Spleen (tissue), 11 donors: ENCODE measurements around the gene ATP9A. TPM values are rescaled to one million over a fixed set of nuclear protein-coding genes. Genes with fewer than 3 reads are reported as not detected.
"Not testable (repeated sequence)": the region's sequence is repeated elsewhere in the genome, so short reads cannot be mapped to it uniquely, and the experiment has no call there.

Experiments used
- DNase-seq: peaks from one replicate; pipeline ENCODE4 v3.0.0-alpha.2; 2020
- H3K27ac ChIP-seq, 8 donors: fragments of 200-600 bp; sonication (generic) in 7 of 8; 1 replicate in 4 of 8; 2 replicates in 4 of 8; pipeline versions ENCODE4 v1.5.0 to v1.8.0; 2016 to 2021; ENCODE audit warnings: inconsistent platforms in 4 of 8, mild to moderate bottlenecking in 4 of 8, moderate library complexity in 1 of 8
- H3K27me3 ChIP-seq, 7 donors: fragments of 200-600 bp; sonication (generic) in 6 of 7; replicated peaks in 1 of 7; 1 replicate in 4 of 7; 2 replicates in 3 of 7; pipeline versions ENCODE4 v1.5.0 to v1.8.0; 2016 to 2021; ENCODE audit warnings: inconsistent platforms in 3 of 7, mild to moderate bottlenecking in 1 of 7
- H3K36me3 ChIP-seq, 6 donors: fragments of 200-600 bp; sonication (generic) in 5 of 6; 1 replicate in 4 of 6; 2 replicates in 2 of 6; pipeline versions ENCODE4 v1.5.0 to v1.8.0; 2016 to 2021; ENCODE audit warnings: inconsistent platforms in 2 of 6
- H3K4me1 ChIP-seq, 6 donors: fragments of 200-600 bp; sonication (generic) in 5 of 6; 1 replicate in 3 of 6; 2 replicates in 3 of 6; pipeline versions ENCODE4 v1.5.0 to v1.8.0; 2016 to 2021; ENCODE audit warnings: inconsistent platforms in 3 of 6
- H3K4me3 ChIP-seq, 8 donors: fragments of 200-600 bp; sonication (generic) in 7 of 8; 1 replicate in 4 of 8; 2 replicates in 4 of 8; pipeline versions ENCODE4 v1.5.0 to v1.8.0; 2016 to 2021; ENCODE audit warnings: inconsistent platforms in 4 of 8, mild to moderate bottlenecking in 4 of 8, moderate library complexity in 2 of 8
- H3K9me3 ChIP-seq, 8 donors: fragments of 200-600 bp; sonication (generic) in 7 of 8; 1 replicate in 4 of 8; 2 replicates in 4 of 8; pipeline versions ENCODE4 v1.5.0 to v1.8.0; 2016 to 2021; ENCODE audit warnings: inconsistent platforms in 4 of 8
- POLR2A ChIP-seq, 3 donors: fragments of 450-650 bp; IDR thresholded peaks; one replicate each; pipeline ENCODE4 v1.5.1; 2017; ENCODE audit warnings: antibody characterized with exemption in 3 of 3, mild to moderate bottlenecking in 1 of 3
- POLR2AphosphoS5 ChIP-seq, 3 donors: sonication (generic); formaldehyde crosslinking; IDR thresholded peaks; one replicate each; pipeline ENCODE4 v1.5.1; 2017; ENCODE audit warnings: antibody characterized with exemption in 3 of 3
- WGBS, 5 donors: extraction: QIAGEN DNeasy Blood & Tissue Kit in 3 of 5; methylation state at CpG; one replicate each; pipeline versions ENCODE4 v1.1.5 to v1.1.7; 2013 to 2018; 5-methylcytosine and 5-hydroxymethylcytosine counted together
- intact Hi-C: fragments of 100-400 bp; cut with DNase I; formaldehyde crosslinking; loops from one replicate; pipeline ENCODE4 v1.15.0; 2023; ENCODE audit warnings: low total_unique reads
- polyA plus RNA-seq, 3 donors: library from polyadenylated mRNA; stranded (reverse); fragments of 200-250 nt; gene quantifications; one replicate each; pipeline ENCODE4 v1.2.1, GENCODE V29; 2013
- total RNA-seq, 7 donors: library from RNA; depleted of rRNA in 3 of 7; stranded (reverse); fragments of >200 nt in 3 of 7; fragmentation: NEBNext Ultra II Directional in 4 of 7; extraction: Animal tissue kit (Norgen Biotek cat#: 25700) in 4 of 7; gene quantifications; one replicate each; pipeline versions ENCODE4 v1.1.0 to v1.2.1, GENCODE V29; 2016 to 2021
- TF ChIP-seq, protein P1 (sequence below), 11 experiments: fragments of 200-600 bp in 7 of 11; fragments of 450-650 bp in 4 of 11; sonication (generic) in 4 of 11; IDR thresholded peaks in 8 of 11; conservative IDR thresholded peaks in 3 of 11; 1 replicate in 7 of 11; 2 replicates in 4 of 11; pipeline versions ENCODE4 v1.4.0 to v1.8.0; 2016 to 2021; ENCODE audit warnings: antibody characterized with exemption in 11 of 11, inconsistent platforms in 4 of 11, mild to moderate bottlenecking in 1 of 11
- donor health status: healthy with polysubstance abuse.
- donor health status: DM: no; HTN: no; CAD: no; lungs with moderate emphysema.
- donor health status: DM: no; HTN: no; CAD: no.
- donor health status: Bipolar disorder and iron deficiency.
- donor health status: healthy.
- donor health status: DM: no; HTN: no; CAD: no.
- donor health status: DM: yes; HTN: yes; CAD: no.

Gene ATP9A
- total and polyA plus RNA-seq, 10 donors: 0.37 to 11.5 (median 7.6) TPM

DNA sequence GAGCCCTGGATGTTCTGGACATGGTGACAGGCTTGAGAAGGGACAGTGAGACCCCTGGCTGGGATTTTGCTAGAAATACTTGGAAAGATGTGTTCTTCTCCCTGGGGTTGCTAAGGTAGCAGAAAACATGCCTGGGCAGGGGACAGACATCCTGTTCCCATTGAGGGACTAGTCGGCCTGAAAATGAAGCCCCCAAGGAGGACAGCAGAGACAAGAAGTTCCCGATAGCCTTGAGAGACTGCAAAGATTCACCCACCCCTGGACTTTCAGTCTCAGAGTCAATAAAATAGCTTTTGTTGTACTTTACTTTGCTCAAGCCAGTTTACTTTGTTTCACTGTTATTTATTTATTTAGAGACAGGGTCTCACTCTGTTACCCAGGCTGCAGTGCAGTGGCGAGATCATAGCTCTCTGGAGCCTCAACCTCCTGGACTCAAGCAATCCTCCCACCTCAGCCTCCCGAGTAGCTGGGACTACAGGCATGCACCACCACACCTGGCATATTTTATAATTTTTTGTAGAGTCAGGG lies 28.4 kb downstream of the ATP9A start:
- Histone ChIP-seq H3K9me3 (no peaks in the 10 kb centered on the region), H3K27me3 (no peaks in the 10 kb centered on the region), H3K36me3 (no peaks in the 10 kb centered on the region), H3K4me3 (no peak overlapping the region), H3K27ac (no peak overlapping the region), H3K4me1 (peaks cover 0 to 4% (median 0%) of the 10 kb centered on the region in 6 donors)
- no peak for DNase-seq
- TF ChIP-seq POLR2A (IDR thresholded peaks at IDR 0.05) (no peak), POLR2AphosphoS5 (IDR thresholded peaks at IDR 0.05) (no peak)
- TF ChIP-seq, protein P1, sequence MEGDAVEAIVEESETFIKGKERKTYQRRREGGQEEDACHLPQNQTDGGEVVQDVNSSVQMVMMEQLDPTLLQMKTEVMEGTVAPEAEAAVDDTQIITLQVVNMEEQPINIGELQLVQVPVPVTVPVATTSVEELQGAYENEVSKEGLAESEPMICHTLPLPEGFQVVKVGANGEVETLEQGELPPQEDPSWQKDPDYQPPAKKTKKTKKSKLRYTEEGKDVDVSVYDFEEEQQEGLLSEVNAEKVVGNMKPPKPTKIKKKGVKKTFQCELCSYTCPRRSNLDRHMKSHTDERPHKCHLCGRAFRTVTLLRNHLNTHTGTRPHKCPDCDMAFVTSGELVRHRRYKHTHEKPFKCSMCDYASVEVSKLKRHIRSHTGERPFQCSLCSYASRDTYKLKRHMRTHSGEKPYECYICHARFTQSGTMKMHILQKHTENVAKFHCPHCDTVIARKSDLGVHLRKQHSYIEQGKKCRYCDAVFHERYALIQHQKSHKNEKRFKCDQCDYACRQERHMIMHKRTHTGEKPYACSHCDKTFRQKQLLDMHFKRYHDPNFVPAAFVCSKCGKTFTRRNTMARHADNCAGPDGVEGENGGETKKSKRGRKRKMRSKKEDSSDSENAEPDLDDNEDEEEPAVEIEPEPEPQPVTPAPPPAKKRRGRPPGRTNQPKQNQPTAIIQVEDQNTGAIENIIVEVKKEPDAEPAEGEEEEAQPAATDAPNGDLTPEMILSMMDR (IDR thresholded peaks at IDR 0.05 in 8 of 11, conservative IDR thresholded peaks at IDR 0.05 in 3 of 11): no peak
- 81 to 100% (median 87%) methylated on average over 4 of the region's 4 CpGs for WGBS, 5 donors
- intact Hi-C loops: no loop called here

DNA sequence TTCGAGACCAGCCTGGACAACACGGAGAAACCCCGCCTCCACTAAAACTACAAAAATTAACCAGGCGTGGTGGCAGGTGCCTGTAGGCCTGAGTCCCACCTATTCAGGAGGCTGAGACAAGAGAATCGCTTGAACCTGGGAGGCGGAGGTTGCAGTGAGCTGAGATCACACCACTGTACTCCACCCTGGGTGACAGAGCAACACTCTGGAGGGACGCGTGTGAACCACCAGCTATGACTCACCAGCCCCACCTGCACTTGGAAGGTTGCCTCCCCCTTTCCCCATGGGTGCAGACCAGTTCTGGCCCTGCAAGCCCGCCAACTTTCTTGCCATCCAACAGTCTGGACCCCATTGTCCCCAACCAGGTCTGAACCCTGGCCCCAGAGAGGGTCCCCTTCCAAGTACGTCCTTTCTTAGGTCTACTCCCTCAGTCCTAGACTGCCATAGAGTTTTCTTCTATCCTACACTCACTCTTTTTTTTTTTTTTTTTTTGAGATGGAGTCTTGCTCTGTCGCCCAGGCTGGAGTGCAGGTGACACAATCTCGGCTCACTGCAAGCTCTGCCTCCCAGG lies 29.2 kb downstream of the ATP9A start:
- no peak for DNase-seq
- H3K4me3 ChIP-seq: no peak overlapping the region
- intact Hi-C loops: no loop called here
- H3K4me1 ChIP-seq: peaks cover 0 to 4% (median 0%) of the 10 kb centered on the region in 6 donors
- H3K27me3 ChIP-seq: no peaks in the 10 kb centered on the region
- 84 to 93% (median 87%) methylated on average over 12 of the region's 12 CpGs for WGBS, 5 donors
- no peaks in the 10 kb centered on the region for H3K9me3 ChIP-seq
- H3K36me3 ChIP-seq: no peaks in the 10 kb centered on the region
- no peak for TF ChIP-seq POLR2A (IDR thresholded peaks at IDR 0.05)
- TF ChIP-seq POLR2AphosphoS5 (IDR thresholded peaks at IDR 0.05): no peak
- TF ChIP-seq, protein P1 (IDR thresholded peaks at IDR 0.05 in 8 of 11, conservative IDR thresholded peaks at IDR 0.05 in 3 of 11): no peak
- no peak overlapping the region for H3K27ac ChIP-seq

- H3K27ac ChIP-seq, intact Hi-C loops, DNase-seq, H3K4me3 ChIP-seq, H3K36me3 ChIP-seq, H3K9me3 ChIP-seq, H3K4me1 ChIP-seq, H3K27me3 ChIP-seq: not testable (repeated sequence)
- 91 to 95% (median 92%) methylated on average over 15 of the region's 15 CpGs for WGBS, 5 donors
These were observed 29.9 kb downstream of the ATP9A start for GRCh38 chr20:51738261-51738660.

DNA sequence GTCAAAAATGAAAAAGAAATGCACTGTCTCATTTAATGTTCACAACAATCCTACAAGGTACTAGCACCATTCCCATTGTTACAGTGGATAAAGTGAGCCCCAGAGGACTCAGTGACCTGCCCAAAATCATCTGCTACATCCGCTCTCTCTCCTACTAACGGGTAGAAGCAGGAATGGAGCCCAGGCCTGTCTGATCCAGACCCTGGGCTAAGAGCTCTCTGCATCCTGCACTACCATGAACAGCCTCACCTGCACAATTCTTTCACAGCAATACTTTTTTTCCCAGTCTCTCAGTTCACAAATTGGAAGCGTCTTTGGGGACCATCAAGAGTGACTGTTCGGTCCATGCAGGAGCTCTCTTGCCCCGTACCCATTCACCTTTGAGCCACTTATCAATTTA lies 31.2 kb downstream of the ATP9A start:
- intact Hi-C loops: no loop called here
- H3K9me3 ChIP-seq: no peaks in the 10 kb centered on the region
- H3K36me3 ChIP-seq: no peaks in the 10 kb centered on the region
- H3K27me3 ChIP-seq: no peaks in the 10 kb centered on the region
- no peak overlapping the region for H3K4me3 ChIP-seq
- no peak for DNase-seq
- WGBS, 5 donors: 66 to 77% (median 75%) methylated on average over 5 of the region's 5 CpGs
- no peak overlapping the region for H3K27ac ChIP-seq
- H3K4me1 ChIP-seq: peaks cover 0 to under 1% (median 0%) of the 10 kb centered on the region in 6 donors
- TF ChIP-seq, protein P1 (IDR thresholded peaks at IDR 0.05 in 8 of 11, conservative IDR thresholded peaks at IDR 0.05 in 3 of 11): no peak
- TF ChIP-seq POLR2AphosphoS5 (IDR thresholded peaks at IDR 0.05): no peak
- TF ChIP-seq POLR2A (IDR thresholded peaks at IDR 0.05): no peak
